ENCODE results near the gene STK32B.

GRCh38 chr4:5033281-5033841 is 17.9 kb upstream of the STK32B start:
- TF ChIP-seq CTCF (IDR thresholded peaks at IDR 0.05) (no peak), POLR2A (IDR thresholded peaks at IDR 0.05) (no peak)

Data from lower leg skin (tissue), 3 donors.